ENCODE results near the gene EML1. TPM values are rescaled to one million over a fixed set of nuclear protein-coding genes. Genes with fewer than 3 reads are reported as not detected.

EML1 gene
- total RNA-seq, 1 experiment from 2014 or later = 11.1 TPM

DNA sequence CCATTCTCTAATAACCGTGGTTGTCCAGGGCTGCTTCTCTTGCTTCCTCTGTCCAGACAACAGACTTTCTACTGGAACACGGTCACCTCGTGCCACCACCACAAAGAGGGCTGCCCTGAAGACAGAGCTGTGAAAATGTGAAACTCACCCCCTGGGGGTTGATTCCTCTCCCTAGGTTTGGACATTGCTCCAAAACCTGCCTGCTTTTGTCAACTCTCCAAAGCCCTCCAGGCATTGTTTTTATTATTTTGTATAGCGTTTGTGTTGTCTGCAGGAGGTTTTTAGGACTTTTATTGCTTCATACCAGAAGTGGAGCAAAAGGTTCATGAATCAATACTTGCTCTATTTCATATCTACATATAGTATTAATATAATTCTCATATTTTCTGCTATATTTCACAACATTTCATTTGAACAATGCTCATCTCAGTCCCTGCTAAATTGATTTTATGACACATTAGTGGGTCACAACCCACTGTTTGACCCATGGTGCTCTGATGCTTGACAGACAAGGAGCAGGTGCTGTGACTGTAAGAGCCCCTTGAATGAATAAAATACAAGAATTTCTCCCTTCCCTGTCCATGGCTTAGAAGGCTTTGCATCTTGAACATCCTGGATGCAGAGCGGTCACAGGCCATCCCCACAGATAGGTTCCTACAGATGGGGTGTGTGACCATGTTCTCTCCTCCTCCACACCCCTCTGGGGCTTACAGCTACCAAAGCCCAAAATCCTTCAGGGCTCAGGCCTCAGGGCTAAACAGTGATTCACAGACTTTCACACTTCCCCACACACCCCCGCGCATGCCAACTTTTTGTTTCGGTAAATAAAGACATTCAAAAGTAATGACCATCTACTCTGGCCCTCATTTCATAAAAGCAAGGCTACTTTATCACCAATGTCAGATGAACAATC, 20.6 kb upstream of the EML1 start:
- in situ Hi-C loops (cut with HindIII; ENCODE audit: low pct_unique_long_range_greater_than_20kb, low sequenced_read_pairs) = no loop called here
- DNase-seq (ENCODE audit: low read depth, low spot score) = no peak

DNA sequence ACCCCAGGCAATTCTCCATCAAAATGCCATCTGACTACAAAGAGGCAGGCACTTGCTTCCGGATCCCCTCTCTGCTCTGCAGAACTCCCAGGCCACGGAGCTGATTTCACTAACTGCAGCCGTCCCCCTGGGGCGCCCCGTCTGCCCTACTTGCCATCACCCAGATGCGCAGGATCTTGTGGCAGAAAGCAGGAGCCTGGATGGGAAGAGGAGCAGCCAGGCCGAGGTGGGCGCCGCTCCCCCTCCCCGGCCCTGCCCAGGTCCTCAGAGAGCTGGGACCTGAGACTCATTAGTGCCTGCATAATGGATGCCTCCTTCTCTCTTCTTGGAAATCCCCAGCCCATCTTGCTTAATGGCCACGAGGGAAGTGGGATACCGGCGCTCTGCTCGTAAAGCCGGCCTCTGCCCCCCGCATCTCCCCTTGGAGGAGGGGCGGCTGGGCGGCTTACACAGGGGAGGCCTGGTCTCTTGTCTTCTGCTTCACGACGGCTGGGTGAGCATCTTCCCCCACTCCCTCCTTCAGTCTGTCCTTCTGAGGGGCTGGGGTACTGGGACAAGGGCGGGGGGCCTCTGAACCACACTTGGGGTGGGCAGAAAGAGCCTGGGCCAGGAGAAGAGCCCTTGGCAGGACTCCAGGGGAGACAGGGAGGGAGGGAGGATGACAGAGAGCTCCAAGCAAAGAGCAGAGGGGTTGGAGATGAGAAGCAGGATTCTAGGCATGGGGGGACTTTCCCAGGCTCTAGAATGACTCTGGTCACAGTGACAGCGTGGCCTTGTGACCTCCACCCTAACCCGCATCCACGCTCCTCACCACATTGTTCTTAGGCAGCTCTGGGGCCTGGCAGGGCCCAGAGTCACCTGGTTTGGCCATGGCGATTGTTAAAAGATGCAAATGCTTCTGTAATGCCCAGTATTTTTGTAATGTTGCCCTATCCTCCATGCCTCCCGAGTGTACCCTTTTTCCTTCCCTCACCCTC, 19.4 kb upstream of the EML1 start:
- DNase-seq (ENCODE audit: low read depth, low spot score) = no peak
- in situ Hi-C loops (cut with HindIII; ENCODE audit: low pct_unique_long_range_greater_than_20kb, low sequenced_read_pairs) = no loop called here

DNA sequence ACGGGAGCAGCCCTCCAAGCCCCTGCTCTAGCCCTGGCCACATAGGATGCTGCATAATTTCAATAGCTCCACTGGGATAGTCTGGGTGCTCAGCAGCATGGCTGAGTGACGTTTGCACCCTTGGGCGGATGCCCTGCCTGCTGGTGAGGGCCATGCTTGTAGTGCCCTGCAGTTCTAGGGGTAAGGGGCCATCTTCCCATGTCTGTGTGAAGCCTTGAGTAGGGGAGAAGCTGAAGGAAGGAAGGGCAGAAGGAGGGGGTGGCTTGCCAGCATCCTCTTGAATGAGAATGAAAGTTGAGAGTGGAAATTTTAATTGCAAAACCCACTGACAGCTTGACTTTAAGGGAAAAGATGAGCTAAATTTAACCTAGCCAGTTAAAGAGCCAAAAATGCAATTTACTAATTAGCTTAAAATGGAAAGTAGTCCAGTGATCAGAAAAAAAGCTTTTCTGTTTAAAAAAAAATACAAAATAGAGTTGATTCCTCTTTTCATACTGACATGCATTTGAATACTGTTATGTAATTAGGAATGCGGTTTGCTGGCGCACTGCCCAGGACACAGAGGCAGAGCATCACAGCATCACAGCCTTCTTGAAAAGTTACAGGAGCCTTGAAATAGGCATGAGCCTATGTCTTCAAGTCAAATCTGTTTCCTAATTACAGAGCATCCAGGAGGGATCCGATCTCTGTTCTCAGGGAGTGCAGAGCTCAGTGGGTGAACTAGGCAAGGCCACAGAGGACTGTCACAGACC, 18.5 kb upstream of the EML1 start:
- in situ Hi-C loops (cut with HindIII; ENCODE audit: low pct_unique_long_range_greater_than_20kb, low sequenced_read_pairs) = no loop called here
- no peak for DNase-seq (ENCODE audit: low read depth, low spot score)

DNA sequence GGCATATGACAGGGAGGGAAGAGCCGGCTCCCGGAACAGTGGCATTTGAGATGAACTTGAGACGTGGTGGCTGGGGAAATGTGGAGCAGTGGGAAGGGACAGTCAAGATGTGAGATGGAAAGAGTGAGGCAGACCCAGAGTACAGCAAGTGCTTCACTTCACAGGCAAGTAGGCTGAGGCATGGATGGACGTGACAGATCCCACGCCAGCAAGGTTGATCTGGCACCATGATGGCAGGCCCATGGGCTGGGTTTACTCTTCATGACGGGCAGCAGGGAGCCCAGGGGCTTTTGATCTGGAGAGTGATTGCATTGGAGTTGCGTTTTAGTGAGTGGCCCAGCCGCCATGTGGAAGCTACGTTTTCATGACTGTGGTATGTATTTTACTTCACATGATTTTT, 17.9 kb upstream of the EML1 start:
- DNase-seq (ENCODE audit: low read depth, low spot score) = no peak
- in situ Hi-C loops (cut with HindIII; ENCODE audit: low pct_unique_long_range_greater_than_20kb, low sequenced_read_pairs) = no loop called here

DNA sequence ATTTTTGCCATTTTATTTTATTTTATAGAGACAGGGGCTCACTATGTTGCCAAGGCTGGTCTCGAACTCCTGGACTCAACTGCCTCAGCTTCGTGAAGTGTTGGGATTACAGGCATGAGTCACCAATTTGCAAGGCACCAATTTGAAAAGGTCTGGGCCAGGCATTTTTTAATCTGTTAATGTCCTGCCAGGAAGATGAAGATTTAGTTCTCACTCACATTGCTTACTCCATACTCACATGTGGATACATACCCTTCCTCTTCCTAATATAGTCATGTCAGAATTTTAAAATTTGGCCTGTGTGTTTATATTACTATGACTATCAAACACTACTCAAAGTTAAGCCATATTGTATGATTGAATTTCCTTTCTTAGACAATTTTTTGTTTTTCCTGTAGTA, 15.3 kb upstream of the EML1 start:
- no peak for DNase-seq (ENCODE audit: low read depth, low spot score)
- in situ Hi-C loops (cut with HindIII; ENCODE audit: low pct_unique_long_range_greater_than_20kb, low sequenced_read_pairs) = no loop called here

DNA sequence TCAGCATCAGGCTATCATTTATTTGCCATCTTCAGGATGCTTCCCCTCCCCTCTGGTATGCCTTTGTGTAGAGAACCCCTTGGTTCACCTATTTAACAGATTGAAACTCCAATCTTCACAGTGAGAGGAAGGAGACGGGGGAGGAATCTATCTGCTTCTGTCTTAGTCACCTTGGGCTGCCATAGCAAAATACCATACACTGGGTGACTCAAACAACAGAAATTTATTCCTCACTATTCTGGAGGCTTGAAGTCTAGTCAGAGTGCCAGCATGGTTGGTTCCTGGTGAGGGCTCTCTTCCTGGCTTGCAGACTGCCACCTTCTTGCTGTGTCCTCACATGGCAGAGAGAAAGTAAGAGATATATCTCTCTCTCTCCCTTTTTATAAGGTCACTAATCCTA, 13.5 kb upstream of the EML1 start:
- in situ Hi-C loops (cut with HindIII; ENCODE audit: low pct_unique_long_range_greater_than_20kb, low sequenced_read_pairs) = no loop called here
- no peak for DNase-seq (ENCODE audit: low read depth, low spot score)

DNA sequence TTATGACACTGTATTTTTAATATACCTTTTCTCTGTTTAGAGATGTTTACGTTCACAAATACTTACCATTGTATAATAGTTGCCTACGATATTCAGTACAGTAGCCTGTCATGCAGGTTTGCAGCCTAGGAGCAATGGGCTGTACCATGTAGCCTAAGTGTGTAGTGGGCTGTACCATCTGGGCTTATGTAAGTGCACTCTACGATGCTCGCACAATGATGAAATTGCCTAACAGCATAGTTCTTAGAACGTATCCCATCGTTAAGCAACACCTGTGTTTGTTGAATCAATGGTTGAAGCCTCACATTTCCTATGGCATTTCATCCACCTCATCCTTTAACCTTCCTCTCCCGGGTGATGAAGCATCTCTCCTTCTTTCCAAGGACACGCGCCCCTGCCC, 12.5 kb upstream of the EML1 start:
- DNase-seq (ENCODE audit: low read depth, low spot score) = no peak
- in situ Hi-C loops (cut with HindIII; ENCODE audit: low pct_unique_long_range_greater_than_20kb, low sequenced_read_pairs) = no loop called here

DNA sequence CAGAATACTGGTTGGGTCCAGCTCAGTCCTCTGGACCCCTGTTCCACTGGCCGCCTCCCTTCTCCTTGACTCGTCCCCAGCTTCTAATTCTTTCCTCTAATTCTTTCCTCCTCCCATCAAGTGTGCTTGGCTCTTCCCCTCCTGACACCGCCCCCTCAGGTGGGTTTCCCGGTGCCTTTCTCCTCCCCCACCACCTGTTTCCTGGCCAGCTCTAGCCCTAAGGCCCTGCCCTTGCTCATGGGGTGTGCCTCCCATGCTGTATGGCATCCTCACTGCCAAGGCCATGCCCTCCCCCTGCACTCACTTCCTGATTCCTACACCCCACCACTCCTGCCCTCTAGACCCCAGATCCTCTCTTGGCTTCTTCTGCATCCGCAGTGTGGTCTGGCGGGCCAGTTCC, 12.1 kb upstream of the EML1 start:
- no peak for DNase-seq (ENCODE audit: low read depth, low spot score)

DNA sequence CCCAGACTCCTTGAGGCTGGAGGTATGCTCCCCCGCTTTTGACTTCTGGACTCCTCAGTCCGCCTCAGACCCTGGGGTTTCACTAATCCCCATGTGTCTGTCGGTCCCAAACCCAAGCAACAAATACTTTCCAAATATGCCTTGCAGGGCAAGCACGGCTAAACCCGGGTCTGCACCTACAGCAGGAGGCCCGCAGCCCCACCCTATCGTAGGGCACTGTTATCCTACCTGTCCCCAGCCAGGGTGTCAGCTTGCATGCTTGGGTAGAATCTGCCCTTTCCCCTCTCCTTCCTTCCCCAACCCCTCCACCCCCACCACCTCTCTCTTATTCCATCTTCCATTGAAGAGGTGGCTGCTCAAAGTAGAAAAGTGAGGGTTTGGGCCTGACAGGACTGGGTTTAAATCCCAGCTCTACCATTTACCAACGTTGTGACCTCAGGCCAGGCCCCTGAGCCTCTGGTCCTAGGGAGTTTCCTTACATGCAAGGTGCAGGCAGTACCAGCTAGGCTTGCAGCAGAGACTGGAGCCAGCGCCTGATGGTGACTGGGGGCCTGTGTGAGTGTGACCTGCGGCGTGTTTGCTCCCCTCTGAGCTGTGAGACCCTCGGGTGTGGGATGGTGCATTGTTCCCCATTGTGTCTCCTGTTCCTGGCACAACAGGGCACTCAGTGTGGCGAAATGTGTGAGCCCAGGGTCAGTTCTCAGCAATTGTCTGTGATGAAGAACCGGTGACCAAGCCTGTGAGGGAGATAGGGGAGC, 11.2 kb upstream of the EML1 start:
- no peak for DNase-seq (ENCODE audit: low read depth, low spot score)
- in situ Hi-C loops (cut with HindIII; ENCODE audit: low pct_unique_long_range_greater_than_20kb, low sequenced_read_pairs) = no loop called here

More for the DNA sequence above, 12.1 kb upstream of the EML1 start:
- in situ Hi-C loops (cut with HindIII; ENCODE audit: low pct_unique_long_range_greater_than_20kb, low sequenced_read_pairs) = no loop called here

DNA sequence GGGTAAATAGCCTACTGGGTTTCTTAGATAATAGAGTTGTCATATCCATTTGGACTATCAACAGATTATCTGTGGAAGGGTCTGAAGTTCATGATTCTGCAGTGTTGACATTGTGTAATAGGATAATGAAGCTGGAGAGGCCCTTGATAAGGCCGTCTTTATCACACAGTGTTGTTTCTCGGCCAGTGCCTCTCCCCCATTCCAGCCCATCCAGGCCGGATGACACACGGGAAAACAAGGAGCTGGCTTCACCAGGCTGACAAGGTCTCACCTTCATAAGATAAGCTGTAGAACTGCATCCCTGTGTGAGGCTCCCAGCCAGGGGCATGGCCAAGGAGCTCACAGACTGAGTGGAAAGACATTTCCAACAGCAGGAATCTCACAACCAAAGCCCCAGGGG, 8.7 kb upstream of the EML1 start:
- no peak for DNase-seq (ENCODE audit: low read depth, low spot score)
- in situ Hi-C loops (cut with HindIII; ENCODE audit: low pct_unique_long_range_greater_than_20kb, low sequenced_read_pairs) = no loop called here

DNA sequence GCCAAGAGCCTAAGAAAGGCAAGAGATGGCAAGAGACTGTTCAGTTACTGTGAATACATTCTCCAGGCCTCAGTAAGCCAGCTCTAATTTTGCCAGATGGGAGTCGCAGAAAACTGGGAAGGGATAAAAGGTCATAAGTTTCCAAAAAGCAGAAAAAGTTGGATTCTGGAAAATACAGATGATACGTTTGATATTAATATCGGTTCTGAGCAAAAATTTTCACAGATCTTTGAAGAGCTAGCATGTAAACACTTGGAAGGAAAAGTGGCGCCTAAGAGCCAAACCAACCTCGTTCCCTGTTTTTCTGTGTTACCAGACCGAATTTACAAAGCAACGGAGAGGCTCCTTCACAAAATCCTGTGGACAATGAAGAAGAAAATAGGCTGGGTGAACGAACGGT, 7.8 kb upstream of the EML1 start:
- DNase-seq (ENCODE audit: low read depth, low spot score) = no peak
- in situ Hi-C loops (cut with HindIII; ENCODE audit: low pct_unique_long_range_greater_than_20kb, low sequenced_read_pairs) = no loop called here

DNA sequence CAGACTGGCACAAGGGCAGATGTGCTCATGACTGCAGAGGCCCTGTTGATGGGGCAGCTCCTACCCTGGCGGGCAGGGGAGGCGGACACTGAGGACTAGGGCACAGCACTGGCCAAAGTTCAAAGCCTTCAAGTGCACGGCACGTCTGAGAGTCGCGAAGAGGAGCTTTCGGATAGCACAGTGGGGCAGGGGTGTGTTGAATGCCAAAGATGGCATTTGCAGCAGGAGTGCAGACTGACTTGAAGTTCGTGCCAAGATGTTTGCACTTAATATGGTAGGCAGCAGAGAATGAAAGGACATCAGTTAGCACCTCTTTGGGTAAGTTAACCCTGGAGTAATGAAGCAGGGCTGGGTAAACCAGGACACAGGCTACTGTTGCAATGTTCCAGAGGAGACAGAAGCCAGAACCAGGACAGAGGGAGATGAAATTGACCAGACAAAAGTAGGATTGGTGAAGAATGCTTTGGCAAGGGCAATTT, 6.7 kb upstream of the EML1 start:
- no peak for DNase-seq (ENCODE audit: low read depth, low spot score)
- in situ Hi-C loops (cut with HindIII; ENCODE audit: low pct_unique_long_range_greater_than_20kb, low sequenced_read_pairs) = no loop called here

DNA sequence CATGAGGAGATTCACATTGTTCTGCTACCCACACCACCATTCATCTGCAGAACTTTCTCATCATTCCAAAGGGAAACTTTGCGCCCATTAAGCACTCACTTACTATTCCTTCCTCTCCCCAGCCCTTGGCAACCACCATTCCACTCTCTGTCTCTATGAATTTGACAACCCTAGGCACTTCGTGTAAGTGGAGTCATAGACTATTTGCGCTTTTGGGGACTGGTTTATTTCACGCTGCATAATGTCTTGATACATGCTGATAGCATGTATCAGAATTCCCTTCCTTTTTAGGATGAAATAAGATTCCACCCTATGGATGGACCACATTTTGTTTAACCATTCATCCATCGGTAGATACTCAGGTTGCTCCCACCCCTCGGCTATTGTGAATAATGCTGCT, 4.5 kb upstream of the EML1 start:
- in situ Hi-C loops (cut with HindIII; ENCODE audit: low pct_unique_long_range_greater_than_20kb, low sequenced_read_pairs) = no loop called here
- no peak for DNase-seq (ENCODE audit: low read depth, low spot score)

DNA sequence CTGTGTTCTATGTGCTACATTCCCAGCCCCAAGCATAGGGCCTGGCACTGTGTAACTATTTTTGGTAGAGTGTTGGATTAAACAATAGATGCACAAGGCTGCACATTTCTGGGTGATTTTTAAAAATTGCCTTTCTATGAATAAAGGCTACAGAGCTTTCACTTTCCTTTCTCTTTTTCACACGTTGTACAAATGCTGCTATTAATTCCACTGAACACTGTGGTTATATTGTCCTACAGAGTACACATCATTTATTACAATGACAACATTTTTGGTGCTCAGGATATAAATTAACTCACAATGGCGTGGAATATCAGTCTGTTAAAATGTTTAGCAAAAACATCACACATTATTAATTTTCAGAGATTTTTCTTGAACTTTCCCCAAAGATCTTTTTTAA, 3.6 kb upstream of the EML1 start:
- in situ Hi-C loops (cut with HindIII; ENCODE audit: low pct_unique_long_range_greater_than_20kb, low sequenced_read_pairs) = no loop called here
- DNase-seq (ENCODE audit: low read depth, low spot score) = no peak

DNA sequence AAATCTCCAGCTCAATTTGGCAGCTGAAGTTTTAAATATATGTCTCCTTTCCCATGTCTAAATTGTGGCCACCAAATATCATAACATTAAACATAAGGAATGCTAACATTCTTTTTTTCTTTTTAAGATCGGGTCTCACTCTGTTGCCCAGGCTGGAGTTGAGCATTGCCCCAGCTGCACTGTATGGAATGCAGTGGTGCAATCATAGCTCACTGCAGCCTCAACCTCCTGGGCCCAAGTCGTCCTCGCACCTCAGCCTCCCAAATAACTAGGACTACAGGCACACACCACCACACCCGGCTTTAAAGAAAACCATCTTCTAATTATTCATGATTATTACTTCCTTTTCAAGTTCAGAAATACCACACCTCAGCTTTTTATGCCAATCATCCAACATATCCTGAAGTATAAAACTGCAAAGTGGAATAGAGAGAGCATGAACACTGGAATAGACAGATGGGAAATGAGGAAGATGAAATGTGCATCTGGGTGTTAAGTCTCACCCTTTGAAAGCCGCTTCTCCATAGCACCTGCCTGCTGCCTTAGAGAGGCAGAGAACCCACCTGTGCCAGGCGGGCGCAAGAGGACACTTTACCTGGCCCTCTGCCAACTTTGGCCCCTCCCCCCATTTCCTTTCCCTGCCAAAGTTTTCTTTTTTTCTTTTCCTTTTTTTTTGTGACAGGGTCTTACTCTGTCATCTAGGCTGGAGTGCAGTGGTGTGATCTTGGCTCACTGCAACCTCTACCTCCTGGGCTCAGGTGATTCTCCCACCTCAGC, 2.8 kb upstream of the EML1 start:
- DNase-seq (ENCODE audit: low read depth, low spot score) = no peak
- in situ Hi-C loops (cut with HindIII; ENCODE audit: low pct_unique_long_range_greater_than_20kb, low sequenced_read_pairs) = no loop called here

DNA sequence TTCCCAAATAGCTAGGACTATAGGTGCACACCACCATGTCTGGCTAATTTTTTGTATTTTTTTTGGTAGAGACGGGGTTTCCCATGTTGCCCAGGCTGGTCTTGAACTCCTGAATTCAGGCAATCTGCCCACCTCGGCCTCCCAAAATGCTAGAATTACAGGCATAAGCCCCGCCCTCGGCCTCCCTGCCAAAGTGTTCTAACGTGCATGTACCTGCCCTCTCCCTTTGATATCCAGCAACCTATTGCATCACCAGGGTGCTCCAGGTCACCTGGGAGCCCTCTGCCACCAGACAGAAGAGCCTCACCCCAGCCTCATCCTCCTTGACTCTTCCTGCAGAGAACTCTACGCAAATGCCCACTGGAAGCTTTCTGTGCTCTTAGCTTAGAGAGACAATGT, 2.2 kb upstream of the EML1 start:
- DNase-seq (ENCODE audit: low read depth, low spot score) = no peak
- in situ Hi-C loops (cut with HindIII; ENCODE audit: low pct_unique_long_range_greater_than_20kb, low sequenced_read_pairs) = no loop called here

Measured in SK-MEL-5 (cell line).